HEK293 (cell line): ENCODE data around the gene TSPAN9.

Source experiments
- CTCF ChIP-seq: fragments of 450-650 bp; formaldehyde crosslinking; IDR thresholded peaks from 2 replicates; pipeline ENCODE4 v1.5.1; 2016; ENCODE audit warnings: missing biosample characterization, missing genetic modification characterization
- EGR2 ChIP-seq: fragments of 450-650 bp; formaldehyde crosslinking; IDR thresholded peaks from 2 replicates; pipeline ENCODE4 v1.5.1; 2016; ENCODE audit warnings: low read depth, missing biosample characterization, missing genetic modification characterization
- GFI1B ChIP-seq: fragments of 450-650 bp; formaldehyde crosslinking; IDR thresholded peaks from 2 replicates; pipeline ENCODE4 v1.5.1; 2016; ENCODE audit warnings: missing biosample characterization, missing genetic modification characterization
- HOXD13 ChIP-seq: sonication (generic); formaldehyde crosslinking; IDR thresholded peaks from 2 replicates; pipeline ENCODE4 v1.8.0; 2022; ENCODE audit warnings: missing genetic modification reagents, borderline replicate concordance
- PRDM10 ChIP-seq: fragments of 450-650 bp; formaldehyde crosslinking; IDR thresholded peaks from 2 replicates; pipeline ENCODE4 v1.5.1; 2016; ENCODE audit warnings: missing biosample characterization, missing genetic modification characterization
- ZBTB10 ChIP-seq: fragments of 450-650 bp; formaldehyde crosslinking; IDR thresholded peaks from 2 replicates; pipeline ENCODE4 v1.5.1; 2016; ENCODE audit warnings: missing biosample characterization, missing genetic modification characterization
- ZBTB17 ChIP-seq: fragments of 450-650 bp; formaldehyde crosslinking; IDR thresholded peaks from 2 replicates; pipeline ENCODE4 v1.5.1; 2016; ENCODE audit warnings: missing biosample characterization, missing genetic modification characterization
- ZBTB49 ChIP-seq: fragments of 450-650 bp; formaldehyde crosslinking; IDR thresholded peaks from 2 replicates; pipeline ENCODE4 v1.5.1; 2016; ENCODE audit warnings: missing biosample characterization, missing genetic modification characterization, low read depth
- ZBTB6 ChIP-seq: fragments of 450-650 bp; formaldehyde crosslinking; IDR thresholded peaks from 2 replicates; pipeline ENCODE4 v1.5.1; 2017; ENCODE audit warnings: missing biosample characterization, missing genetic modification characterization
- ZFHX2 ChIP-seq: fragments of 450-650 bp; formaldehyde crosslinking; conservative IDR thresholded peaks from 2 replicates; pipeline ENCODE4 v1.5.1; 2016; ENCODE audit warnings: missing biosample characterization, missing genetic modification characterization
- ZFP69B ChIP-seq: fragments of 450-650 bp; formaldehyde crosslinking; IDR thresholded peaks from 2 replicates; pipeline ENCODE4 v1.5.1; 2016; ENCODE audit warnings: missing biosample characterization, missing genetic modification characterization
- ZNF157 ChIP-seq: fragments of 450-650 bp; formaldehyde crosslinking; IDR thresholded peaks from 2 replicates; pipeline ENCODE4 v1.5.1; 2016; ENCODE audit warnings: missing biosample characterization, missing genetic modification characterization
- ZNF184 ChIP-seq: fragments of 450-650 bp; IDR thresholded peaks from 2 replicates; pipeline ENCODE4 v1.5.1; 2018; ENCODE audit warnings: missing biosample characterization, mild to moderate bottlenecking, missing genetic modification characterization
- ZNF302 ChIP-seq: fragments of 450-650 bp; formaldehyde crosslinking; IDR thresholded peaks from 2 replicates; pipeline ENCODE4 v1.5.1; 2016; ENCODE audit warnings: missing biosample characterization, missing genetic modification characterization, low read depth
- ZNF311 ChIP-seq: fragments of 450-650 bp; formaldehyde crosslinking; IDR thresholded peaks from 2 replicates; pipeline ENCODE4 v1.5.1; 2017; ENCODE audit warnings: missing biosample characterization, missing genetic modification characterization, borderline replicate concordance
- ZNF404 ChIP-seq: fragments of 450-650 bp; formaldehyde crosslinking; IDR thresholded peaks from 2 replicates; pipeline ENCODE4 v1.5.1; 2017; ENCODE audit warnings: missing biosample characterization, missing genetic modification characterization
- ZNF510 ChIP-seq: fragments of 450-650 bp; formaldehyde crosslinking; IDR thresholded peaks from 2 replicates; pipeline ENCODE4 v1.5.1; 2018; ENCODE audit warnings: mild to moderate bottlenecking, missing genetic modification characterization, missing biosample characterization; ENCODE audit not compliant: insufficient replicate concordance
- ZNF521 ChIP-seq: fragments of 450-650 bp; formaldehyde crosslinking; IDR thresholded peaks from 2 replicates; pipeline ENCODE4 v1.5.1; 2017; ENCODE audit warnings: missing biosample characterization, mild to moderate bottlenecking, missing genetic modification characterization
- ZNF558 ChIP-seq: fragments of 450-650 bp; formaldehyde crosslinking; IDR thresholded peaks from 2 replicates; pipeline ENCODE4 v1.5.1; 2016; ENCODE audit warnings: missing biosample characterization, missing genetic modification characterization
- ZNF571 ChIP-seq: fragments of 450-650 bp; formaldehyde crosslinking; IDR thresholded peaks from 2 replicates; pipeline ENCODE4 v1.5.0; 2017; ENCODE audit warnings: missing biosample characterization, missing genetic modification characterization
- ZNF629 ChIP-seq: fragments of 450-650 bp; formaldehyde crosslinking; IDR thresholded peaks from 2 replicates; pipeline ENCODE4 v1.5.1; 2017; ENCODE audit warnings: missing biosample characterization, missing genetic modification characterization
- ZNF654 ChIP-seq: fragments of 450-650 bp; formaldehyde crosslinking; IDR thresholded peaks from 2 replicates; pipeline ENCODE4 v1.5.1; 2016; ENCODE audit warnings: low read depth, missing biosample characterization, missing genetic modification characterization
- ZNF747 ChIP-seq: fragments of 450-650 bp; formaldehyde crosslinking; IDR thresholded peaks from 2 replicates; pipeline ENCODE4 v1.5.1; 2016; ENCODE audit warnings: missing biosample characterization, missing genetic modification characterization
- ZNF776 ChIP-seq: fragments of 450-650 bp; formaldehyde crosslinking; IDR thresholded peaks from 2 replicates; pipeline ENCODE4 v1.5.0; 2017; ENCODE audit warnings: missing biosample characterization, missing genetic modification characterization, borderline replicate concordance
- ZNF785 ChIP-seq: fragments of 450-650 bp; formaldehyde crosslinking; IDR thresholded peaks from 2 replicates; pipeline ENCODE4 v1.5.1; 2016; ENCODE audit warnings: missing biosample characterization, missing genetic modification characterization
- ZSCAN4 ChIP-seq: fragments of 450-650 bp; formaldehyde crosslinking; IDR thresholded peaks from 2 replicates; pipeline ENCODE4 v1.5.1; 2017; ENCODE audit warnings: missing biosample characterization, missing genetic modification characterization

The TSPAN9 gene

GRCh38 chr12:3299929-3300832 is 223.0 kb downstream of the TSPAN9 start (continued):
- TF ChIP-seq ZBTB49 (tag by site-specific recombination) (0 out of 2 replicates have a peak, but pooled peaks have one; percentile 6), HOXD13 (no peak), ZNF747 (tag by site-specific recombination) (no peak), ZNF785 (tag by site-specific recombination) (no peak), ZNF157 (tag by site-specific recombination) (no peak), ZNF654 (peak; percentile 93), ZNF521 (no peak), ZNF302 (no peak), ZFP69B (tag by site-specific recombination) (peak; percentile 88), PRDM10 (tag by site-specific recombination) (no peak), ZBTB6 (peak; percentile 22; the same call in 1 of the 2 replicates), ZNF571 (tag by site-specific recombination) (no peak), ZNF184 (tag by site-specific recombination) (no peak), ZBTB10 (tag by site-specific recombination) (no peak), ZSCAN4 (tag by site-specific recombination) (no peak), CTCF (tag by site-specific recombination) (peak; percentile 90), ZNF404 (tag by site-specific recombination) (no peak), ZNF311 (tag by site-specific recombination) (no peak), ZNF510 (no peak), ZNF776 (tag by site-specific recombination) (no peak), ZBTB17 (peak; percentile 41; the same call in 1 of the 2 replicates), ZFHX2 (tag by site-specific recombination) (no peak), EGR2 (tag by site-specific recombination) (no peak), GFI1B (tag by site-specific recombination) (0 out of 2 replicates have a peak, but pooled peaks have one; percentile 5), ZNF558 (tag by site-specific recombination) (no peak), ZNF629 (tag by site-specific recombination) (peak; percentile 94)
